B cell (primary cell): ENCODE data around the gene MAP2K7. TPM values are rescaled to one million over a fixed set of nuclear protein-coding genes. Genes with fewer than 3 reads are reported as not detected.

Source experiments
- ATAC-seq: fragments of 200-7000 bp; cut with Tn5 transposase; one replicate; pipeline ENCODE4 v1.10.0; 2021; ENCODE audit warnings: low read depth, mild to moderate bottlenecking, moderate number of reproducible peaks, moderate library complexity
- CTCF ChIA-PET: fragments of 350-600 bp; sonication (Branson Sonifier 250); formaldehyde crosslinking; loops from one replicate; lab custom pipeline; 2021; ENCODE audit warnings: antibody characterized with exemption, inconsistent platforms; lab: Charles Lee
- POLR2A ChIA-PET: fragments of 350-600 bp; sonication (Branson Sonifier 250); formaldehyde crosslinking; loops from one replicate; lab custom pipeline; 2021; ENCODE audit warnings: antibody characterized with exemption; lab: Charles Lee
- DNase-seq: peaks from one replicate; pipeline ENCODE4 v3.0.0; 2013
- H2AFZ ChIP-seq: 2 replicates; pipeline ENCODE4 v1.6.1; 2012; ENCODE audit warnings: mild to moderate bottlenecking, low read depth, low read length; ENCODE audit not compliant: insufficient read depth, poor library complexity, severe bottlenecking
- H3K27ac ChIP-seq, 2 donors: 1 replicate in 1 of 2; 2 replicates in 1 of 2; pipeline ENCODE4 v1.5.1; 2012 to 2013; ENCODE audit warnings: low read length in 2 of 2, mild to moderate bottlenecking in 2 of 2, moderate library complexity in 1 of 2
- H3K27me3 ChIP-seq, 4 experiments: fragments of 200-600 bp in 1 of 4; sonication (generic) in 1 of 4; replicated peaks in 1 of 4; 1 replicate in 2 of 4; 2 replicates in 2 of 4; pipeline versions ENCODE4 v1.6.1 to v1.7.0; 2013 to 2016; ENCODE audit warnings: low read length in 3 of 4, mild to moderate bottlenecking in 2 of 4, mixed read lengths in 1 of 4, moderate library complexity in 1 of 4; ENCODE audit not compliant: insufficient read depth in 4 of 4, control insufficient read depth in 3 of 4; ENCODE audit errors: control extremely low read depth in 1 of 4
- H3K36me3 ChIP-seq, 2 experiments: replicated peaks in 1 of 2; 1 replicate in 1 of 2; 2 replicates in 1 of 2; pipeline versions ENCODE4 v1.6.1 to v1.7.1; 2013; ENCODE audit warnings: low read length in 1 of 2; ENCODE audit not compliant: insufficient read depth in 2 of 2, control insufficient read depth in 1 of 2; ENCODE audit errors: control extremely low read depth in 1 of 2, extremely low read depth in 1 of 2
- H3K4me1 ChIP-seq, 2 donors: fragments of 200-600 bp in 1 of 2; sonication (generic) in 1 of 2; 1 replicate in 1 of 2; 2 replicates in 1 of 2; pipeline versions ENCODE4 v1.5.1 to v1.6.1; 2013 to 2017; ENCODE audit warnings: low read length in 2 of 2; ENCODE audit not compliant: control insufficient read depth in 2 of 2, insufficient read depth in 2 of 2
- H3K4me2 ChIP-seq: replicated peaks from 2 replicates; pipeline ENCODE3; 2012; ENCODE audit warnings: mild to moderate bottlenecking, low read depth, low read length; ENCODE audit not compliant: poor library complexity, severe bottlenecking
- H3K4me3 ChIP-seq, 5 experiments: fragments of 200-600 bp in 1 of 5; sonication (generic) in 1 of 5; 1 replicate in 3 of 5; 2 replicates in 2 of 5; pipeline versions ENCODE4 v1.5.1 to v1.7.0; 2011 to 2016; ENCODE audit warnings: low read length in 4 of 5, mild to moderate bottlenecking in 4 of 5, low read depth in 2 of 5, control low read depth in 1 of 5, moderate library complexity in 1 of 5; ENCODE audit not compliant: insufficient read depth in 1 of 5; ENCODE audit errors: control extremely low read depth in 1 of 5, extremely low read depth in 1 of 5
- H3K79me2 ChIP-seq: fragments of 200-600 bp; sonication (generic); one replicate; pipeline ENCODE4 v1.6.0; 2016; ENCODE audit warnings: low read length; ENCODE audit not compliant: control insufficient read depth, insufficient read depth
- H3K9ac ChIP-seq: fragments of 200-600 bp; sonication (generic); 2 replicates; pipeline ENCODE4 v1.6.1; 2017; ENCODE audit warnings: mild to moderate bottlenecking, low read length, moderate library complexity
- H3K9me3 ChIP-seq, 3 donors: one replicate each; pipeline versions ENCODE4 v1.6.1 to v1.7.1; 2013; ENCODE audit warnings: low read length in 2 of 3; ENCODE audit not compliant: control insufficient read depth in 2 of 3, insufficient read depth in 1 of 3; ENCODE audit errors: control extremely low read depth in 1 of 3
- H4K20me1 ChIP-seq: 2 replicates; pipeline ENCODE4 v1.6.0; 2012; ENCODE audit warnings: mild to moderate bottlenecking, low read length; ENCODE audit not compliant: insufficient read depth, control insufficient read depth, poor library complexity, severe bottlenecking
- H3K27ac Mint-ChIP-seq: one replicate; pipeline ENCODE4 v1.8.0; 2021; ENCODE audit warnings: mixed read lengths
- H3K27me3 Mint-ChIP-seq: one replicate; pipeline ENCODE4 v1.8.0; 2021; ENCODE audit warnings: mixed read lengths
- H3K4me1 Mint-ChIP-seq: one replicate; pipeline ENCODE4 v1.8.0; 2021; ENCODE audit warnings: mixed read lengths
- H3K4me3 Mint-ChIP-seq: one replicate; pipeline ENCODE4 v1.8.0; 2021; ENCODE audit warnings: mixed read lengths
- H3K9me3 Mint-ChIP-seq: one replicate; pipeline ENCODE4 v1.8.0; 2022; ENCODE audit warnings: mixed read lengths; ENCODE audit not compliant: insufficient read depth
- CTCF ChIP-seq: fragments of 200-600 bp; IDR thresholded peaks from one replicate; pipeline ENCODE4 v1.8.0; 2022; ENCODE audit warnings: antibody characterized with exemption, mild to moderate bottlenecking
- EZH2 ChIP-seq: IDR thresholded peaks from 2 replicates; pipeline ENCODE4 v1.6.1; 2012; ENCODE audit warnings: borderline replicate concordance, low read depth, mild to moderate bottlenecking, moderate library complexity, low read length; ENCODE audit not compliant: insufficient read depth, poor library complexity, severe bottlenecking
- WGBS: methylation state at CpG from one replicate; pipeline ENCODE4 v1.1.5; 2013; ENCODE audit warnings: missing lambda C conversion rate; ENCODE audit not compliant: insufficient coverage; 5-methylcytosine and 5-hydroxymethylcytosine counted together
- intact Hi-C: fragments of 100-400 bp; cut with micrococcal nuclease; formaldehyde crosslinking; loops from one replicate; pipeline ENCODE4 v1.10.0; 2022
- polyA plus RNA-seq: library from polyadenylated mRNA; depleted of rRNA; stranded (reverse); fragments of >200 nt; gene quantifications from 2 replicates; pipeline ENCODE4 v1.2.3, GENCODE V29; 2012
- total RNA-seq, 2 donors: library from RNA; stranded (reverse); fragments of 120-200 nt in 1 of 2; gene quantifications; 1 replicate in 1 of 2; 2 replicates in 1 of 2; pipeline versions ENCODE4 v1.2.3 to v1.2.4, GENCODE V29; 2013 to 2022

MAP2K7 gene
- total and polyA plus RNA-seq, 2 donors (not counting 1 experiment from before 2014, with no cell fraction given), result 56.0 to 71.9 TPM

GRCh38 chr19:7934766-7935165 is 31.1 kb downstream of the MAP2K7 start:
- H3K9me3 ChIP-seq, result no peaks in the 10 kb centered on the region
- H2AFZ ChIP-seq, result no peak overlapping the region
- peaks cover 2% of the 10 kb centered on the region for H3K4me1 Mint-ChIP-seq
- no peaks in the 10 kb centered on the region for H3K27me3 ChIP-seq
- no peak for TF ChIP-seq CTCF
- no peak for TF ChIP-seq EZH2
- WGBS, result 92% methylated on average over 20 of the region's 21 CpGs
- H3K27me3 Mint-ChIP-seq, result no peaks in the 10 kb centered on the region
- H3K4me2 ChIP-seq, result no peak overlapping the region
- H3K27ac ChIP-seq, result no peak overlapping the region
- no peaks in the 10 kb centered on the region for H3K4me1 ChIP-seq
- H3K9me3 Mint-ChIP-seq, result no peaks in the 10 kb centered on the region
- H3K36me3 ChIP-seq, result peaks cover 2 to 69% of the 10 kb centered on the region in 2 experiments
- POLR2A ChIA-PET, result no interaction called here
- H3K79me2 ChIP-seq, result peaks cover 11% of the 10 kb centered on the region
- no peak overlapping the region for H3K27ac Mint-ChIP-seq
- H3K9ac ChIP-seq, result no peak overlapping the region
- no peak overlapping the region for H3K4me3 Mint-ChIP-seq
- CTCF ChIA-PET, result interaction anchor here (1.8 kb wide), 1 partner anchor 9 kb away, joined by 9 read pairs; the partner anchor contains the start of gene TIMM44
- H3K4me3 ChIP-seq, result no peak overlapping the region
- peaks cover 22% of the 10 kb centered on the region for H4K20me1 ChIP-seq
- ATAC-seq, result no peak
- intact Hi-C loops, result no loop called here
- DNase-seq, result no peak

GRCh38 chr19:7940841-7941240 is 37.2 kb downstream of the MAP2K7 start:
- Histone ChIP-seq H3K36me3 (peaks cover 0 to 36% of the 10 kb centered on the region in 2 experiments), H3K27ac (no peak overlapping the region), H4K20me1 (peaks cover 9% of the 10 kb centered on the region), H3K79me2 (peaks cover 47% of the 10 kb centered on the region), H3K9me3 (no peaks in the 10 kb centered on the region), H3K27me3 (no peaks in the 10 kb centered on the region), H3K4me3 (no peak overlapping the region), H2AFZ (no peak overlapping the region), H3K4me2 (no peak overlapping the region), H3K4me1 (peaks cover 12 to 21% of the 10 kb centered on the region in 2 donors), H3K9ac (no peak overlapping the region)
- Mint-ChIP-seq H3K4me1 (peaks cover 30% of the 10 kb centered on the region), H3K27ac (no peak overlapping the region), H3K9me3 (no peaks in the 10 kb centered on the region), H3K27me3 (no peaks in the 10 kb centered on the region), H3K4me3 (peak overlapping the region; percentile 27)
- POLR2A ChIA-PET, result interaction anchor here (0.7 to 0.9 kb wide), 2 partner anchors 20 to 533 kb away, joined by 3 to 5 read pairs; no protein-coding TSS in a partner anchor
- 96% methylated on average over 13 of the region's 13 CpGs for WGBS
- ATAC-seq (no peak), DNase-seq (no peak)
- intact Hi-C loops, result loop anchor here (5.0 kb wide), 1 partner anchor 89 kb away; no protein-coding TSS in a partner anchor
- no peak for TF ChIP-seq CTCF
- no peak for TF ChIP-seq EZH2
- CTCF ChIA-PET, result interaction anchor here (0.9 to 1.9 kb wide), 3 partner anchors 12 to 319 kb away, joined by 3 to 5 read pairs (median 4); no protein-coding TSS in a partner anchor
